Stimulated activated CD8-positive, alpha-beta memory T cell treated with anti-CD3 and anti-CD28 coated beads, Interleukin-7, amount 100 ng/mL, for 4 hours (primary cell): ENCODE measurements around the gene ATP2B3.

Experiments used
- DNase-seq, 2 donors: peaks; one replicate each; pipeline ENCODE4 v3.0.0-alpha.2; 2020; ENCODE audit warnings: low read depth in 2 of 2

The ATP2B3 gene

DNA sequence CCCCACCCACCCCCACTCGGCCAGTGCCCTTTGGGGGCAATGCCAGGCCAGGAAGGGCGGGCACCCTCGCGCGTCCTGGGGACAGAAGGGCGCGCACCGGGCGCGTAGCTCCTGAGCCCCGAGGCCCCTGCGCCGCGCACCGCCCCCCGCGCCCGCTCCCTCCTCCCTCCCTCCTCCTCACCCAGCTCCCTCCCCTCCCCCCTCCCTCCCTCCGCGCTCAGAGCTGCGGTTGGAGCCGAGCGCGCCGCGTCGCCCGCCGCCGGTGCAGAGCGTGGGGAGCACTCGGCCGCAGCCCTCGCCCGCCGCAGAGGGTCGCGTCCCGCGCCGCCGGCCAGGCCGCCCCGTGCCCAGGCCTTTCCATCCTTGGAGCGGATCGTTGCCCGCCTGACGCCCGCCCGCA is at the start of gene ATP2B3:
Gene ATP2B3 (plus strand): TSS at position 220 of the 400 bp plus-strand sequence. CDS start 18,606 bp downstream, outside the sequence.
- no peak for DNase-seq

DNA sequence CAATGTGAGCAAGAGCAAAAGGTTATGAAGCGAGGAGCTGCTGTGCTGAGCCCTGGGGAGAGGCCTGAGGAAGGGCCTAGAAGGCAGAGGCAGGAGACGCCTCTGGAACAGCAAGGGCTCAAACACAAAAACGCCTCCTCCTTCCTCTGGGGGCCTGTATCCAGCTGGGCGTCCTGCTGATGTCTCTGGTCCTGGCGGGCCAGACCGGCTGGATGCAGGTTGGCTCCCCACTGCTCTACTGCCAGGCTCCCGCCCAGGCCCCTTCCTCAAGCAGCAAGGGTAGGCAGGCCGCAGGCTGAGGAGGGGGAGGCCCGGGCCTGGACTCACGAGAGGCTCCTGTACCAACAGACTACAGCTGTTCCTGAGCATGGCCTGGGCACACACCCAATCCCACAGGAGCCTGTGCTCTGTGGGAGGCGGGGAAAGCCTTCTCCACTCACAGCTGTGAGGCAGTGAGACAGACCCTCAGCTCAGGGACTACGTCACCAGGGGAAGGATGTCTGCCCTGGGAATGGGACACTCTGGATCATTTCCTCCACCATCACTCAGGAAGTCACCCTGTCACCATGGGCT is 49.3 kb upstream of the ATP2B3 start:
- no peak for DNase-seq

DNA sequence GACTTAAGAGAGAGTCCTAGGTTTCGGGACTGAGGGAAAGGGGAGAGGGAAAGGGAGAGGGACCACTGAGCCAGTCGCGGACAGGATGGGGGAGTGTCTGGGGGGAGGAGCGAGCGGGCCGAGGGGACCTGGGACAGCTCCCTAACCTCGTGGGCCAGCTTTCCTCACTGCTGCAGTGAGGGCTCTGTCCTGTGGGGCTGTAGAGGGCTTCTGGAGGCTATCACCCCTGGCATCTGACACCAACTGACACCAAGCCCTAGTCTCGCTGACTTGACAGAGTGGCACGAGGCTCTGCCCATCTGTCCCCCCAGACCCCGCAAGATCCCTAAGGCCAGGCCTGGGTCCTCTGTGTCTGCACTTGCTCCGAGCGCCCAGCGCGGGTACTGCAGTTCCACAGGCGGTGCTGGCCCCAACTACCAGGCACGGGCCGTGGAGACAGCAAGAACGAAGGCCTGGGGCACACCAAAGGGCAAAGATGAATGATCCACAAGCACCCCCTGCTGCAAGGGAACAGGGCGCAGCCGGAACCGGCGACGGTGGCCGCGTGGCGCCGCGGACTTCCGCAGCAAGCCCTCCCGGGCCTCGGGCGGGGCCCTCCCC is 47.5 kb upstream of the ATP2B3 start:
- DNase-seq = no peak

DNA sequence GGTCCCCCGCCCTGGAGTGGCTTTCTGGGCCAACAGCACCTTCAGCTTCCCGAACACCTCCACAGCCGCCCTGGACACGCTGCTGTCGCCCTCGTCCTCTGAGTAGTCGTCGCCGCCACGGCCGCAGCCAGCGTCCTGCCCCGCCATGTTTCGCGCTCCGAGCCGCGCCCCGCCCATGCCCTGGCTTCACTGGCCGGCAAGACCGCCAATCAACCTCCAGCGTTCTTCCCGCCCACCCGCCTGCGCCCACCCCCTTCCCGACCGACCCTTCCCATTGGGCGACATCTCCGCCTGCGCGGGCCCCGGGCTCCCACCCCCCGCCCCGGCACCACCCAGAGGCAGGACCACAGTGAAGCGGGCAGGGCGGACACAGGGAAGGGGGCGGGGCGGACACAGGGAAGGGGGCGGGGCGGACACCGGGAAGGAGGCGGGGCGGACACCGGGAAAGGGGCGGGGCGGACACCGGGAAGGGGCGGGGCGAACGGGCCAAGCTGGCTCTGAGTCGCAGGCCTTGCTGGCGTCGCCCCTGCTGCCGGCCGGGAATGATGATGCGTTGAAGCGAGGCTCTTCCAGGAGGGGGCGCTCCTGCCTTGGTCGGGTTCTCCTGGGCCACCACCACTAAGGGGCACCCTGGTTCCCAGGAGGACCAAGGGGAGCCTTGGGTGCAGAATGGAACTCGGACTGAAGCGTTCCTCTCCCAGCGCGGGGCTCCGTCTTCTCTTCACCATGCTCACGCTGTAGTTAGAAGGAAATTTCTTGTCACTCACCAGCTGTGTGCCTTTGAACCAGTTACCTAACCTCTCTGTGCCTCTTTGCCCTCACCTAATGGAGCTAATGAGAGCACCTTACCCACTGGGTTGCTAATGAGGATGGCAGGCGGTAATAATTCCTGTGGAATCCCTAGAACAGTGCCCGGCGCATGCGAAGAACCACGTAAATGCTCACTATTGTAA is 46.8 kb upstream of the ATP2B3 start, which contains the start of gene HAUS7:
Gene HAUS7 (minus strand): TSS at position 166 of the 953 bp plus-strand sequence. CDS start 19 bp downstream, at position 147.
- peak; percentile 75 to 81 for DNase-seq

DNA sequence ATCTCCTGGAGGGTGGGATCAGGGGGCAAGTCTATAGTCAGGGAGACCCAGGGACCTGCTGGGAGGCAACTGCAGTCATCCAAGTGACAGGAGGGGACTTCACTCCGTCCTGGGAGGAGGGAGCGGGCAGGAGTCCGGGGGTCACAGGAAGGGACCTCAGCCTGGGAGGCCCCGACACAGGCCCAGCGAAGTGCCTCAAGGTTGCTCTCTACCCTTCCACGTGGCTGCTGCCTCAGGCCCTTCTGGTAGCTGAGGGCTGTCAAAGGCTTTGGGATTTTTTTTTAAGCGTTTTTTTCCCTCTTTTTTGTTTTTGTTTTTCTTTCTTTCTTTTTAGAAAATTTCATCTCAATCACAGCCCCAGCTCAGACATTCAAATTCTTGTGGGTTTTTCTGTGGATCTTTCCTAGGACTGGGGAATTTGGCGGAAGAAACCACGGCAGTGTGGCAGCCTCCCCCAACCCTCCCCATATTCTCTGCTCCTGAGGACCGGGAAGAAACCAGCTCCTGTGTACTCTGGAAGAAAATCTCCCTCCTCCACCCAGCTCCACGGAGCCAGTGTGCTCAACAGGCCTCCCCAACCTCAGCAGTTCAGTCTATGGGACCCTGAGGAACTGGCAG is 45.7 kb upstream of the ATP2B3 start:
- no peak for DNase-seq

DNA sequence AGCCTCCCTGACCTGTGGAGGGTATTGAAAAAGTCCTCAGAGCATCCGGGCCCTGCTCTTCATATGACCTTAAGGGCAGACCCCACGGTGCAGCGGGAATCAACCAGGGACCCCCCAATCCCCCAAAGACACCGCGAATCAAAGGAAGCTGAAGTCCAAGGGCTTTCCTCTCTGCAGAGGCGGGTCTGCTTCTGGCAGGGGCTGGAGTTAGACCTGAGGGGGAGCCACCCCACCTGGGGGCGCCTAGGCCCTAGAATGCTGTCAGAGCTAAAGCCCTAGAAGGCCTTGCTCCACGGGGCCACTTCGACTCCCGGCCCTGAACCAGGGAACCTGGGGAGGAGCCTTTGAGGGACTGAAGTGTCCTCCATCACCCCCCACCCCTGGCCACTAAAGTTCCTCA is 44.3 kb upstream of the ATP2B3 start:
- no peak for DNase-seq

DNA sequence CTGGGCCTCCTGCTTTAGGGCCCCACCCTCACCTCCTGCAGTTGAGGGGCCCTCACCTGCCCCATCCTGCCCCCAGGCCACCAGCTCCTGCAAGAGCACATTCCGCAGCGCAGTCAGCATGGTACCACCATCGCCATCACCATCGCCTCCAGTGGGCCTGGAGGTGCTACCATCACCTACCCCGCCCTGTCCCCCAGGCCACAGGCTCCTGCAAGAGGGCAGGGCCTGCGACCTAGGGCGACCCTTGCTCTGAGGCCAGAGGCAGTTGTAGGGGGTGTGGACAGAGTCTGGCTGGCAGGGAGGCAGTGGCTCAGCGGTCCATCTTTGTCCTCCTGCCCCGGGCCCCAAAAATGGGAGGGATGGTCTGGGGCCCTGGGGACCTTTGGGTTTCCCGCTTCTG is 43.2 kb upstream of the ATP2B3 start:
- no peak for DNase-seq

DNA sequence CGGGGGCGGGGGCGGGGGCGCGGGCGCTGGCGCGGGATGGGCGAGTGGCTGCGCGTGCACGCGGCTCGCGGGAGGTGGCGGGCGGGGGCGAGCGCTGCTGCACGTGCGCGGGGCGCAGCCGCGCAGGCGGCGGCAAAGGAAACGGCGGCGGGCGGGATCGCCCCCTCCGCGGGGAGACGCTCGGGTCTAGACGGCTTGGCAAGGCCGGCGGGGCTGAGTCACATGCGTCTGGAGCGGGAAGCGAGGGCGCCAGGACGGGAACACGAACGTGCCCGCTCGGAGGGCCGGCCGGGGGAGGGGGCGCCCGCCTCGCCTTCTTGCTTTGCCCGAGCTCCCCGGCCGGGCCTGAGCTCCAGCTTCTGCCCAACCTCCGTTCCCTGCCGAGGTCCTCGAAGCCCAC is 42.7 kb upstream of the ATP2B3 start:
- peak; percentile 18 to 54 for DNase-seq

DNA sequence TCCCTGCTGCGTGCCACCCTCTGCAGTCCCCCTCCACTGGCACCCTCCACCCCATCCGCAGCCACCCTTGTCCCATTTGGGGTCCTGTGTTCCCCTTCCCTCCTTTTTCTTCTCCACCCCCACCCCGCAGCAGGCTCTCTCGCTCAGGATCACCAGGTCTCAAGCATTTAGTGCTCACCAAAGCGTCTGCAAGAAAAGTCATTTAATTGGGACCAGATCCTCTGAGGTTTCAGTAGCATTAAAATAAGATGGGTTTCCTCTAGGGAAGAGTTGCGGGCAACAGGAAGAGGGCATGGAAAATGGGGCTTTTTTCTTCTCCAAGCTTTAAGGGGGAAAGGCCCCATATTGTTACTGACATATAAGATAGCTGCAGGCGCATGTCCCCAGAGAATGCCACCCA is 42.2 kb upstream of the ATP2B3 start:
- DNase-seq = no peak

DNA sequence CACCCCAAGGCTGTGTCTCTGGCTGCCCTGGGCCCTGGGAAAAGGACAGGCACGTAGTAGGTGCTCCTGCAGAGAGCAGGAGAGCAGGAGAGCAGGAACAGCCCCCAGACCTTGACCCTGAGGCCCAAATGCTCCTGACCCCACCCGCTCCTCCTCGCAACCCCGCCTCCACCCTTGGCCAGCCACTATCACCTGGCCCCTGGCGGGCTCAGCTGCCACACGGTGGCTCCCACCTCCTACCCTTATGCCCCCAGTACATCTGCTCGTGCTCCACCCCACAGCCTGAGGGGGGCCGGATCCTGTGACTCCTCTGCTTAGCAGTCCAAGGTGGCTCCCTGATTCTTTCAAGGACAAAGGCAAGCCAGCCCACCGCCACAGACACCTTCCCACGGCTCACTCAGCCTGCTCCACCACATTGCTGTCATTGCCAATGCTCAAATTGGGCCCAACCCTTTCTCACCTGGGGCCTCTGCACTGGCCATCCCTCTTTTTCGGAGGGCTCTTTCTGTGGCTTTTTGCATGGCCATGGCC is 41.6 kb upstream of the ATP2B3 start:
- DNase-seq = no peak

DNA sequence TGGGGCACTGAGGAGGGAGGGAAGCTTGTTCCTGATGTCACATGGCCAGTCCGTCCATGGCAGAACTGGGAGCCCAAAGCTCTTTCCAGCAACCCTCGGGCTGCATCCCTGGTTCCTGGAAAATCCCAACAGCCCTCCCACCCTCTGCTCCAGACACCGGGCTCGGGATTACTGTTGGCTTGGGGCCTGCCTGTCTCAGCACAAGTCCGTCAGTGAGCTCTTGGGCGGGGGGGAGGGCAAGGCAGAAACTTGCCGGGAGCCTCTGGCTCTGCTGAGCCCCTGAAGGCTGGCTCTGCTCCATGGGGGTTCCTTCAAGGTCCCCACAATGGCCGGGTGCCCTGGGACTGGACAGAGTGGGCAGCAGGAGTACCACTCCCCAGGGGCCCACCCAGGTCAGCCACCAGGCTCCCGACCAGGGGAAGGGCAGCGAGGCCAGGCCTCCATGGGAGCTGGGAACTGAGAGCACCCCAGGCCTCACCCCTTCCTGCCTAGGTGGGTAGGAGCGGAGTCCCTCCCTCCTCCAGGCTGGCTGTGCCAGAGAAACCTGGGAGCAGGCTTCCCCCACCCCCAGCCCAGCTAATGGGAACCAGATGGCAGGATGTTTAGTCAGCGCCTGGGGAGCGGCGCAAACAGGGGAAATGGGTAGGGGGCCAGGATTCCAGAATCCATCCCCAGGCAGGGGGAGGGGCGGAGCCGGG is 40.6 kb upstream of the ATP2B3 start:
- DNase-seq = no peak

DNA sequence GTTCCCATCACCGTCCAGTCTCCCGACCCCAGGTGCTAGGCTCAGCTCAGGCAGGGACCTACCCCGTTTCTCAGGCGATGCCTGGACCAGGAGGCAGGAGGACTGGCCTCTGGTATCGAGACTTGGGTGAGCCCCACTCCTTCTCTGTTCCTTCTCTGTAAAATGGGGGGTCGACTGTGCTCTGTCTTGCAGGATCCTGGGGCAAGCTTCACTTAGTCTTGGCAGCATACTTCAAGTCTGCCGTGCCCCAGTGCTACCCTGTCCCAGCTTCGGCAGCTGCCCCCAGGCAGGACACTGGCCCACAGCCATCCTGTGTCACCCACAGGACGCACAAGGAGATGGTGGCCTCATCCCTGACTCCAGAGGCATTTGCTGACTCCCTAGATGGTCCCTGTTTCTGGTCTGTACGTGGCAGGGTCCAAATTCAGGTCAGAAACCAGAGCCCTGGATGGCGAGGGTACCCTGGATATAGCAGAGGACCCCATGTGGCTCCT is 40.0 kb upstream of the ATP2B3 start:
- DNase-seq = no peak

DNA sequence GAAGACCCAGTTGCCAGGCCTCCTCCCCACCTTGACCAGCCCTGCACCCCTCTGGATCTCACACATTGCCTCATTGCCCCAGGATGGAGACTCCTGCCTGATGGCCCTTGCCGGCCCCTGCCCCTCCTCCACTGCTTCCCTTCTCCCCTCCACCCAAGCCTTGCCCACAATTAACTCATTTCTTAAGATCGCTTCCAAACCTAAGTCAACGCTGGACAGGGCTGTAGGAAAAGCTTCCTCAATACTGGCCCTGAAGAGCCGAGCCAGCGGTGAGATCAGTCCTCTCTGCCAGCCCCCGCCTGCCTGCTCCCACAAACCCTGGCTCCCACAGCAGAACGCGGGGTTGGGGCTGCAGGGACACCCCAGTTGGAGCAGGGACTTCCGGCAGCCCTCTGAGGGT is 39.5 kb upstream of the ATP2B3 start:
- DNase-seq = no peak

DNA sequence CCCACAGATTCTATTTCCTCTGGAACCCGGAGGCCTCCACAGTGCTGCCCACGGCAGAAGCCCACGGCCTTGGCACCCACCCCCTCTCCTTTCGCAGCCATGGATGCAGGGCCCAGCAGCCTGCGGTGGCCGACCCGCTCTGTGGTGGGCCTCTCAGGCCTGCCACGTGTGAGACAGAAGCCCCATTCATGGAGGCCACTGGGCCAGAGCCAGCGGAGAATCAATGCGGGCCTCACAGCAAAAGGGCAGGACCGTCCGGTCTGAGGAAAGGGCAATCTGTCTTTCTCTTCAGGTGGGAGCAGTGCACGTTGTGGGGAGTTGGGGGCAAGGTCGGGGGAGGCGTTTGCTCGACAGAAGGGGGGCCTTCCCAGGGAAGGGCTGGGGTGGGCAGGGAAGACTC is 38.7 kb upstream of the ATP2B3 start:
- no peak for DNase-seq

DNA sequence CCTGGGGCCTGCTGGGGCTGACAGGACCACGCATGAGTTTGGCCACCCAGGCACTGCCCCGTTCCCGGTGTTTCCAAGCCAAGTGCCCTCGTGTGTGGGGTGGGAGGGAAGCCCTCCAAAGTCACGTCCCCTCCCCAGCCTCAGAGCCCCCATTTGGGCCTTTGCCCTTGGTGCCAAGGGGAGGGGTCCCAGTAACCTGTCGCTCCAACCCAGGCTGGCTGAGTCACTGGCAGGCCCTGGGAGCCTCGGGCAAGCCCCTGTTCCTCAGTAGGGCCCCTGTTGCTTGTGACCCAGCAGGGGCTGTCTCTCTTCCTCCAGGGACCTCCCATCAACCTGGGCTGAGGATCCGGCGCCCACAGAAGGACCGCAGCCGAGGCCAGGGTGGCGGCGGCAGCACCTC is 36.4 kb upstream of the ATP2B3 start:
- DNase-seq = no peak

DNA sequence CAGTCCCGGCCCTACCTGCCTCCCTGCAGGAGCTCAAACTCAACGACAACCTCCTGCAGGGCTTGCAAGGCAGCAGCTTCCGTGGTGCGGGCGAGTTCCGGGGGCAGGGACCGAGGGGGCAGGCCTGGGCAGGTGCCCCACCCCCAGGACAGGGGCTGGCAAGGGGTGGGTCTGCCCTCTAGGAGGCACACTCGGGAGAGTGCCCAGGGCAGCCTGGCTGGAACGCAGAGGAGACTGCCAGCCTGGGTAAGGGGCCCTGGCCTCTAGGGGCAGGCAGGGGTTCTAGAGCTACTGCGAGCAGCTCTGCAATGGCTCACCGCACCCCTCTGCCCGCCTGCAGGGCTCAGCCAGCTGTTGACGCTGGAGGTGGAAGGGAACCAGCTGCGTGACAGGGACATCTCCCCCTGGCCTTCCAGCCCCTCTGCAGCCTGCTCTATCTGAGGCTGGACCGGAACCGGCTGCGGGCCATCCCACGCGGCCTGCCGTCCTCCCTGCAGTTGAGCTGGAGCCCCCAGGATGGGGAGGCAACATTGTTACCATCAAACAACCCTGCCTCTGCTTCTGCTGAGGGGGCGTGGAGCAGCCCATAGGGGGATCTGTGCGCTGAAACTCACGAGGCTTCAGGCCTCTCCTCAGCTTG is 34.9 kb upstream of the ATP2B3 start:
- DNase-seq = no peak

DNA sequence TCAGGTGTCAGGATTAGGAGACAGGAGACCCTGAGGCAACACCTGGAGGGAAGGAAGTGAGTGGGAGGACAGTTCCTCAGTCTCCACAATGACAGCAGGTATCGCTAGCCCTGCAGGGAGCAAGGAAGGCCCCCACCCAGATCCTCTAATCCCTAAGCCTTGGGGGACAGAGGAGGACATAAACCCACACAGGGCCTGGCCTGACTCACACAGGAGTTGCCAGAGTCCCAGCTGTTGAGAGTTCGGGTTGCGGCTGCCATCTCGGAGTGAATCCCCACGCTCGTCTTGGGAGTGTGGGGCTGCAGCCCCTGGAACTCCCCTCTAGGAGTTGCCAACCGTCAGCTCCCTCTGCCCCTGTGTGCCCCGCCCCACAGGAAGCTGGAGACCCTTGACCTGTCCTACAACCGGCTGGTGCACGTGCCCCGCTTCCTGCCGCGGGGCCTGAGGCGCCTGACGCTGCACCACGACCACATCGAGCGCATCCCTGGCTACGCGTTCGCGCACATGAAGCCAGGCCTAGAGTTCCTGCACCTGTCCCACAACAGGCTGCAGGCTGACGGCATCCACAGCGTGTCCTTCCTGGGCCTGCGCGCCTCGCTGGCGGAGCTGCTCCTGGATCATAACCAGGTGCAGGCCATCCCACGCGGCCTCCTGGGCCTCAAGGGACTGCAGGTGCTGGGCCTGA is 31.9 kb upstream of the ATP2B3 start:
- no peak for DNase-seq

DNA sequence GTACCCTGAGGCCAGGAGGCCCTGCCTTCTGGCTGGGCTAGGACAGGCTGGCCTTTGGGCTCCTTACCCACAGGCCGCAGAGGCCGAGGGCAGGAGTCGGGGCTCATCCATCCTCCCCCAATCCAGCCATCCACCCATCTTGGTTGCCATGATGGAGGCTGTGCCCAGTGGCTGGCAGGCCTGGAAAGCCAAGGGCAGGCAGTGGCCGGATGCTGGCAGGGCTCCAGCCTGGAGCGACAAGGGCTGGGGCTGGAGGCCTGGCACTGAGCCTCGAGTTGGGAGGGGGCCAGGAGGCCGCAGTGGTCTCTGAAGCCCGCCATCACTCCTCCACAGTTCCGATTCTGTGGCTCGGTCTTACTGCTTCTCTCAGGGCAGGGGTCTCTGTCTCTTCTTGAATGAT is 31.3 kb upstream of the ATP2B3 start:
- DNase-seq = no peak

DNA sequence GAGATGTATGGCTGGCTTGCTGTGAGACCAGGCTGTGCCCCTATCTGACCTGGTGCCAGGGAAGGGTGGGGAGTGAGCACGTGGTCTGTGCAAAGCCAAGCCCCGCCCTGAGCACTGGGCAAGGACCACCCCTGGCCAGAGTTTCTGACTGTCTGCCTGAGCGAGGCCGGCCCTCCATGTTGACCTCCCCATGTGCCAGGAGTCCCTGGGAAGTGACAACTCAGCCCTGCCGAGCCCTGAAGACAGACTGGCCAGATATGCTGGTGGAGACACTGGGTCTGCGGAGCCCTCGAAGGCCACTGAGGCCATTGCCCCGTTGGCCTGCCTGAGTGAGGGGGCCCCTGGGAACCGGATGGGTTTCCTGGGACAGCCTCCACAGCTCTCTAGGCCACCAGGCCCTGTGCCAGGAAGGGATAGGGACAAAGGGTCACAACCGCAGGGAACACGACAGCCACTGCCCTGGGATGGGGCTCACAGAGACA is 29.8 kb upstream of the ATP2B3 start:
- DNase-seq = no peak
